H9 (cell line): ENCODE measurements around the gene LARP1. TPM values are rescaled to one million over a fixed set of nuclear protein-coding genes. Genes with fewer than 3 reads are reported as not detected.
A peak's percentile ranks its signal among the peaks of the same experiment; 100 is the strongest.

Source experiments
- DNase-seq: peaks from one replicate; pipeline ENCODE4 v3.0.0-alpha.2; 2017
- H2AFZ ChIP-seq: one replicate; pipeline ENCODE4 v1.6.1; 2013; ENCODE audit warnings: mild to moderate bottlenecking, low read length, control low read depth, moderate library complexity
- H2AK5ac ChIP-seq: 2 replicates; pipeline ENCODE4 v1.6.1; 2013; ENCODE audit warnings: low read length, control low read depth, mixed read lengths; ENCODE audit not compliant: insufficient read length
- H2BK120ac ChIP-seq: one replicate; pipeline ENCODE4 v1.6.1; 2013; ENCODE audit warnings: low read depth, mild to moderate bottlenecking, low read length, control low read depth, inconsistent platforms; ENCODE audit not compliant: poor library complexity, severe bottlenecking
- H2BK12ac ChIP-seq: 2 replicates; pipeline ENCODE4 v1.6.1; 2013; ENCODE audit warnings: low read length, control low read depth, mixed read lengths, low read depth; ENCODE audit not compliant: insufficient read length
- H2BK15ac ChIP-seq: 2 replicates; pipeline ENCODE4 v1.6.1; 2013; ENCODE audit warnings: low read depth, low read length, control low read depth
- H2BK20ac ChIP-seq: one replicate; pipeline ENCODE4 v1.6.1; 2013; ENCODE audit warnings: low read depth, mild to moderate bottlenecking, low read length, control low read depth, inconsistent platforms; ENCODE audit not compliant: poor library complexity, severe bottlenecking
- H2BK5ac ChIP-seq: 2 replicates; pipeline ENCODE4 v1.6.1; 2013; ENCODE audit warnings: low read length, control low read depth, mixed read lengths; ENCODE audit not compliant: insufficient read length
- H3K14ac ChIP-seq: 2 replicates; pipeline ENCODE4 v1.6.1; 2013; ENCODE audit warnings: low read length, control low read depth; ENCODE audit not compliant: insufficient read depth
- H3K18ac ChIP-seq: 2 replicates; pipeline ENCODE4 v1.6.1; 2013; ENCODE audit warnings: low read depth, mild to moderate bottlenecking, mixed read lengths, low read length, control low read depth; ENCODE audit not compliant: insufficient read length
- H3K23ac ChIP-seq: 2 replicates; pipeline ENCODE4 v1.6.1; 2013; ENCODE audit warnings: low read length, control low read depth, mixed read lengths, low read depth; ENCODE audit not compliant: insufficient read length
- H3K23me2 ChIP-seq: 2 replicates; pipeline ENCODE4 v1.6.1; 2013; ENCODE audit warnings: low read depth, mild to moderate bottlenecking, mixed read lengths, low read length, control low read depth; ENCODE audit not compliant: insufficient read length, poor library complexity, severe bottlenecking
- H3K27ac ChIP-seq: 2 replicates; pipeline ENCODE4 v1.5.1; 2013; ENCODE audit warnings: low read length, control low read depth, mixed read lengths, low read depth; ENCODE audit not compliant: insufficient read length
- H3K27me3 ChIP-seq: 2 replicates; pipeline ENCODE4 v1.6.1; 2013; ENCODE audit warnings: low read length, control low read depth, inconsistent platforms; ENCODE audit not compliant: insufficient read depth
- H3K4ac ChIP-seq: 2 replicates; pipeline ENCODE4 v1.6.1; 2013; ENCODE audit warnings: low read depth, mild to moderate bottlenecking, control low read depth, inconsistent platforms, low read length, moderate library complexity
- H3K4me1 ChIP-seq: 2 replicates; pipeline ENCODE4 v1.6.1; 2013; ENCODE audit warnings: low read length, control low read depth, inconsistent platforms; ENCODE audit not compliant: insufficient read depth
- H3K4me2 ChIP-seq: 2 replicates; pipeline ENCODE4 v1.6.1; 2013; ENCODE audit warnings: low read length, control low read depth, mixed read lengths; ENCODE audit not compliant: insufficient read length, insufficient read depth
- H3K56ac ChIP-seq: 2 replicates; pipeline ENCODE4 v1.6.1; 2013; ENCODE audit warnings: low read depth, mild to moderate bottlenecking, mixed read lengths, low read length, control low read depth; ENCODE audit not compliant: insufficient read length
- H3K79me1 ChIP-seq: 2 replicates; pipeline ENCODE4 v1.6.1; 2013; ENCODE audit warnings: low read depth, mild to moderate bottlenecking, moderate library complexity, low read length, control low read depth, inconsistent platforms; ENCODE audit not compliant: insufficient read depth, poor library complexity, severe bottlenecking
- H3K79me2 ChIP-seq: 2 replicates; pipeline ENCODE4 v1.6.1; 2013; ENCODE audit warnings: low read length, control low read depth, inconsistent platforms; ENCODE audit not compliant: insufficient read depth
- H3K9ac ChIP-seq: 2 replicates; pipeline ENCODE4 v1.6.1; 2013; ENCODE audit warnings: low read length, control low read depth, mixed read lengths; ENCODE audit not compliant: insufficient read length; ENCODE audit errors: extremely low read depth
- H3K9me3 ChIP-seq: one replicate; pipeline ENCODE4 v1.6.1; 2013; ENCODE audit warnings: low read depth, low read length, inconsistent platforms; ENCODE audit not compliant: control insufficient read depth
- H3T11ph ChIP-seq: one replicate; pipeline ENCODE4 v1.6.1; 2013; ENCODE audit warnings: mild to moderate bottlenecking, low read length, control low read depth, inconsistent platforms
- H4K20me1 ChIP-seq: one replicate; pipeline ENCODE4 v1.6.1; 2013; ENCODE audit not compliant: control insufficient read depth, insufficient read length, insufficient read depth
- H4K5ac ChIP-seq: 2 replicates; pipeline ENCODE4 v1.6.1; 2013; ENCODE audit warnings: low read depth, mild to moderate bottlenecking, mixed read lengths, low read length, control low read depth; ENCODE audit not compliant: insufficient read length
- H4K8ac ChIP-seq: replicated peaks from 2 replicates; pipeline ENCODE4 v1.6.1; 2013; ENCODE audit warnings: low read length, control low read depth, mixed read lengths, low read depth; ENCODE audit not compliant: insufficient read length
- H4K91ac ChIP-seq: 2 replicates; pipeline ENCODE4 v1.6.1; 2013; ENCODE audit warnings: low read depth, mild to moderate bottlenecking, moderate library complexity, mixed read lengths, low read length, control low read depth; ENCODE audit not compliant: insufficient read length
- H3K27ac Mint-ChIP-seq, 3 experiments: 2 replicates in 2 of 3; 3 replicates in 1 of 3; pipeline ENCODE4 v1.8.0; 2020 to 2021; ENCODE audit warnings: mixed read lengths in 3 of 3, mild to moderate bottlenecking in 1 of 3, moderate library complexity in 1 of 3
- H3K27me3 Mint-ChIP-seq: 2 replicates; pipeline ENCODE4 v1.8.0; 2021; ENCODE audit warnings: low read depth, mild to moderate bottlenecking, moderate library complexity, mixed read lengths
- H3K36me3 Mint-ChIP-seq, 3 experiments: 2 replicates in 2 of 3; 3 replicates in 1 of 3; pipeline ENCODE4 v1.8.0; 2020 to 2021; ENCODE audit warnings: low read depth in 3 of 3, mixed read lengths in 3 of 3; ENCODE audit not compliant: insufficient read depth in 1 of 3
- H3K4me1 Mint-ChIP-seq, 2 experiments: 2 replicates each; pipeline ENCODE4 v1.8.0; 2020; ENCODE audit warnings: mixed read lengths in 2 of 2
- H3K4me3 Mint-ChIP-seq, 2 experiments: 2 replicates in 1 of 2; 3 replicates in 1 of 2; pipeline ENCODE4 v1.8.0; 2020 to 2021; ENCODE audit warnings: mild to moderate bottlenecking in 2 of 2, mixed read lengths in 2 of 2, moderate library complexity in 1 of 2
- H3K9me3 Mint-ChIP-seq, 2 experiments: 2 replicates in 1 of 2; 3 replicates in 1 of 2; pipeline ENCODE4 v1.8.0; 2020; ENCODE audit warnings: mild to moderate bottlenecking in 2 of 2, mixed read lengths in 2 of 2, moderate library complexity in 1 of 2
- CTCF ChIP-seq: fragments of 200-600 bp; sonication (generic); conservative IDR thresholded peaks from 3 replicates; pipeline ENCODE4 v1.8.0; 2021; ENCODE audit warnings: antibody characterized with exemption, mild to moderate bottlenecking
- WGBS: extraction: QIAGEN DNeasy Blood & Tissue Kit; methylation state at CpG from one replicate; pipeline ENCODE4 v1.1.7; 2013; ENCODE audit warnings: missing lambda C conversion rate, low lambda C conversion rate, mixed read lengths; ENCODE audit not compliant: insufficient read length; ENCODE audit errors: extremely low coverage; 5-methylcytosine and 5-hydroxymethylcytosine counted together
- total RNA-seq: library from RNA; stranded (reverse); gene quantifications from 2 replicates; pipeline ENCODE4 v1.2.1, GENCODE V29; 2021

Gene LARP1
- total RNA-seq, 1 experiment from 2014 or later: 405 TPM

GRCh38 chr5:154786414-154786813, 31.2 kb downstream of the LARP1 start:
- H2BK20ac ChIP-seq: no peak overlapping the region
- H2BK15ac ChIP-seq: no peak overlapping the region
- no peak overlapping the region for H2BK5ac ChIP-seq
- H3K4ac ChIP-seq: no peak overlapping the region
- H2BK12ac ChIP-seq: no peak overlapping the region
- no peak overlapping the region for H3K56ac ChIP-seq
- H4K8ac ChIP-seq: no peak overlapping the region
- H2AFZ ChIP-seq: no peak overlapping the region
- Mint-ChIP-seq H3K36me3 (peaks cover 12 to 22% (median 17%) of the 10 kb centered on the region in 3 experiments; a peak in 6 of 7 replicates), H3K9me3 (no peaks in the 10 kb centered on the region), H3K27ac (peak overlapping the region; percentile 40 to 57 (median 57); a peak in 4 of 7 replicates), H3K4me1 (peaks cover 67% of the 10 kb centered on the region in 2 experiments), H3K27me3 (no peaks in the 10 kb centered on the region), H3K4me3 (no peak overlapping the region)
- H3K79me2 ChIP-seq: peaks cover 69% of the 10 kb centered on the region
- no peak overlapping the region for H3K27ac ChIP-seq
- no CpG with 5 or more reads among the region's 2 CpGs for WGBS
- H3K9me3 ChIP-seq: no peaks in the 10 kb centered on the region
- H3K23ac ChIP-seq: no peak overlapping the region
- no peaks in the 10 kb centered on the region for H3K27me3 ChIP-seq
- no peak for TF ChIP-seq CTCF
- H3K18ac ChIP-seq: no peak overlapping the region
- H3T11ph ChIP-seq: no peak overlapping the region
- H3K23me2 ChIP-seq: no peaks in the 10 kb centered on the region
- H4K91ac ChIP-seq: no peak overlapping the region
- no peak for DNase-seq
- H3K4me2 ChIP-seq: no peak overlapping the region
- peaks cover 17% of the 10 kb centered on the region for H3K79me1 ChIP-seq
- H4K20me1 ChIP-seq: no peaks in the 10 kb centered on the region
- no peak overlapping the region for H3K14ac ChIP-seq
- H2AK5ac ChIP-seq: no peak overlapping the region
- H4K5ac ChIP-seq: no peak overlapping the region
- H2BK120ac ChIP-seq: no peak overlapping the region
- H3K9ac ChIP-seq: no peak overlapping the region
- H3K4me1 ChIP-seq: peaks cover 26% of the 10 kb centered on the region
